Esophagus (tissue), 2 donors: ENCODE results near the gene PTCD2. TPM values are rescaled to one million over a fixed set of nuclear protein-coding genes. Genes with fewer than 3 reads are reported as not detected.

Experiments
- H3K27ac ChIP-seq, 2 donors: one replicate each; pipeline ENCODE4 v1.5.1; 2013; ENCODE audit warnings: low read depth in 2 of 2, mild to moderate bottlenecking in 2 of 2, inconsistent platforms in 1 of 2, low read length in 1 of 2, moderate library complexity in 1 of 2
- H3K27me3 ChIP-seq, 2 donors: one replicate each; pipeline ENCODE4 v1.6.1; 2013; ENCODE audit warnings: low read length in 2 of 2, control low read depth in 1 of 2, mild to moderate bottlenecking in 1 of 2; ENCODE audit not compliant: insufficient read depth in 2 of 2, control insufficient read depth in 1 of 2
- H3K36me3 ChIP-seq, 2 donors: one replicate each; pipeline ENCODE4 v1.6.1; 2013; ENCODE audit warnings: low read length in 1 of 2; ENCODE audit not compliant: control insufficient read depth in 2 of 2, insufficient read depth in 2 of 2
- H3K4me1 ChIP-seq, 2 donors: one replicate each; pipeline ENCODE4 v1.6.1; 2013; ENCODE audit warnings: low read length in 1 of 2; ENCODE audit not compliant: control insufficient read depth in 2 of 2, insufficient read depth in 2 of 2
- H3K4me3 ChIP-seq, 2 donors: one replicate each; pipeline ENCODE4 v1.5.1; 2013; ENCODE audit warnings: low read length in 2 of 2, mild to moderate bottlenecking in 2 of 2, low read depth in 1 of 2, moderate library complexity in 1 of 2
- H3K9me3 ChIP-seq, 2 donors: one replicate each; pipeline ENCODE4 v1.6.1; 2013; ENCODE audit warnings: mild to moderate bottlenecking in 2 of 2, low read depth in 1 of 2, low read length in 1 of 2, moderate library complexity in 1 of 2; ENCODE audit not compliant: control insufficient read depth in 2 of 2, insufficient read depth in 1 of 2
- WGBS, 2 donors: extraction: QIAGEN DNeasy Blood & Tissue Kit; methylation state at CpG; one replicate each; pipeline ENCODE4 v1.1.7; 2013; 5-methylcytosine and 5-hydroxymethylcytosine counted together
- polyA plus RNA-seq, 2 donors: library from polyadenylated mRNA; stranded (reverse); fragments of 200-250 nt; gene quantifications; one replicate each; pipeline ENCODE4 v1.2.3, GENCODE V29; 2013
- donor health status: healthy with polysubstance abuse.
- donor health status: Bipolar disorder and iron deficiency.

Gene PTCD2
- 1 to 10 TPM; 1.9 to 3.2 TPM for polyA plus RNA-seq

GRCh38 chr5:72319976-72320752 lies at the start of gene PTCD2, which contains the start of gene MRPS27:
TSS of gene PTCD2 (plus strand) at chr5:72320373. CDS start at chr5:72320383, 10 bp downstream.
TSS of gene MRPS27 (minus strand) at chr5:72320240. CDS start at chr5:72320221, 19 bp downstream.
- 0% methylated on average over 40 of the region's 40 CpGs for WGBS, 2 donors
- H3K4me3 ChIP-seq = peak within 1 kb of the TSS; percentile 64 to 91
- H3K27me3 ChIP-seq = no peaks in the 10 kb centered on the region
- peak within 1 kb of the TSS; percentile 68 to 86 for H3K27ac ChIP-seq
- H3K36me3 ChIP-seq = peaks cover 0 to 5% of the 10 kb centered on the region in 2 donors
- H3K4me1 ChIP-seq = no peaks in the 10 kb centered on the region
- no peaks in the 10 kb centered on the region for H3K9me3 ChIP-seq

- no peak overlapping the region for H3K4me3 ChIP-seq
- H3K27ac ChIP-seq = no peak overlapping the region
- H3K36me3 ChIP-seq = no peaks in the 10 kb centered on the region
- no peaks in the 10 kb centered on the region for H3K27me3 ChIP-seq
- no peaks in the 10 kb centered on the region for H3K4me1 ChIP-seq
- no peaks in the 10 kb centered on the region for H3K9me3 ChIP-seq
- 88 to 91% methylated on average over 3 of the region's 3 CpGs for WGBS, 2 donors
Measured at GRCh38 chr5:72271702-72272101, 48.5 kb upstream of the PTCD2 start.

GRCh38 chr5:72272398-72272797 lies 47.8 kb upstream of the PTCD2 start:
- no peaks in the 10 kb centered on the region for H3K36me3 ChIP-seq
- no peak overlapping the region for H3K27ac ChIP-seq
- no peaks in the 10 kb centered on the region for H3K9me3 ChIP-seq
- no peak overlapping the region for H3K4me3 ChIP-seq
- 81 to 82% methylated on average over 4 of the region's 4 CpGs for WGBS, 2 donors
- no peaks in the 10 kb centered on the region for H3K27me3 ChIP-seq
- no peaks in the 10 kb centered on the region for H3K4me1 ChIP-seq

- Histone ChIP-seq H3K9me3 (no peaks in the 10 kb centered on the region), H3K4me1 (no peaks in the 10 kb centered on the region), H3K27ac (no peak overlapping the region), H3K4me3 (no peak overlapping the region), H3K27me3 (no peaks in the 10 kb centered on the region), H3K36me3 (no peaks in the 10 kb centered on the region)
- WGBS, 2 donors = 93 to 95% methylated on average over 7 of the region's 7 CpGs
Measured at GRCh38 chr5:72273547-72273946, 46.6 kb upstream of the PTCD2 start.

GRCh38 chr5:72276219-72276752 lies 43.9 kb upstream of the PTCD2 start:
- WGBS, 2 donors = 97 to 100% methylated on average over 3 of the region's 3 CpGs
- Histone ChIP-seq H3K36me3 (no peaks in the 10 kb centered on the region), H3K27me3 (no peaks in the 10 kb centered on the region), H3K4me3 (no peak overlapping the region), H3K4me1 (no peaks in the 10 kb centered on the region), H3K9me3 (no peaks in the 10 kb centered on the region), H3K27ac (no peak overlapping the region)

GRCh38 chr5:72280581-72281069 lies 39.5 kb upstream of the PTCD2 start:
- no peaks in the 10 kb centered on the region for H3K36me3 ChIP-seq
- H3K4me1 ChIP-seq = no peaks in the 10 kb centered on the region
- no peaks in the 10 kb centered on the region for H3K27me3 ChIP-seq
- no peak overlapping the region for H3K4me3 ChIP-seq
- H3K9me3 ChIP-seq = no peaks in the 10 kb centered on the region
- WGBS, 2 donors = 39 to 48% methylated on average over 2 of the region's 2 CpGs
- H3K27ac ChIP-seq = no peak overlapping the region

GRCh38 chr5:72281430-72281763 lies 38.8 kb upstream of the PTCD2 start:
- no peak overlapping the region for H3K4me3 ChIP-seq
- H3K4me1 ChIP-seq = no peaks in the 10 kb centered on the region
- 81 to 92% methylated on average over 1 of the region's 1 CpG for WGBS, 2 donors
- H3K36me3 ChIP-seq = no peaks in the 10 kb centered on the region
- no peaks in the 10 kb centered on the region for H3K9me3 ChIP-seq
- H3K27ac ChIP-seq = peak overlapping the region in 1 of 2 donors; percentile 59
- no peaks in the 10 kb centered on the region for H3K27me3 ChIP-seq

- no peak overlapping the region for H3K27ac ChIP-seq
- H3K4me1 ChIP-seq = no peaks in the 10 kb centered on the region
- H3K27me3 ChIP-seq = no peaks in the 10 kb centered on the region
- H3K36me3 ChIP-seq = peaks cover 0 to 2% of the 10 kb centered on the region in 2 donors
- H3K4me3 ChIP-seq = no peak overlapping the region
- WGBS, 2 donors = 67 to 78% methylated on average over 3 of the region's 3 CpGs
- H3K9me3 ChIP-seq = no peaks in the 10 kb centered on the region
Measured at GRCh38 chr5:72281764-72282499, 38.2 kb upstream of the PTCD2 start.

GRCh38 chr5:72282878-72283277 lies 37.3 kb upstream of the PTCD2 start:
- WGBS, 2 donors = 70 to 80% methylated on average over 2 of the region's 2 CpGs
- H3K4me1 ChIP-seq = no peaks in the 10 kb centered on the region
- no peaks in the 10 kb centered on the region for H3K9me3 ChIP-seq
- no peaks in the 10 kb centered on the region for H3K27me3 ChIP-seq
- H3K4me3 ChIP-seq = no peak overlapping the region
- H3K36me3 ChIP-seq = peaks cover 0 to 2% of the 10 kb centered on the region in 2 donors
- no peak overlapping the region for H3K27ac ChIP-seq
